ENCODE measurements around the gene POU2AF1. TPM values are rescaled to one million over a fixed set of nuclear protein-coding genes. Genes with fewer than 3 reads are reported as not detected.
"Not testable (repeated sequence)": the region's sequence is repeated elsewhere in the genome, so short reads cannot be mapped to it uniquely, and the experiment has no call there.

The POU2AF1 gene
- total and polyA plus RNA-seq, 2 donors (not counting 1 experiment from before 2014, with no cell fraction given): 0.17 TPM; not detected in 1

- no peaks in the 10 kb centered on the region for H3K36me3 ChIP-seq (ENCODE audit: control insufficient read depth, insufficient read depth, low read length)
- TF ChIP-seq CTCF (conservative IDR thresholded peaks at IDR 0.05 in 1 of 2, IDR thresholded peaks at IDR 0.05 in 1 of 2; ENCODE audit: low read depth in 1 of 2, low read length in 2 of 2): no peak
- no peak for TF ChIP-seq EZH2 (IDR thresholded peaks at IDR 0.05; ENCODE audit: low read length, missing control alignments)
- no peaks in the 10 kb centered on the region for H4K20me1 ChIP-seq (ENCODE audit: control insufficient read depth, extremely low read depth, insufficient read depth, low read length)
- H3K4me3 ChIP-seq (replicated peaks in 1 of 4; ENCODE audit: control extremely low read depth in 1 of 4, insufficient read depth in 1 of 4, low read depth in 3 of 4, low read length in 4 of 4): no peak overlapping the region
- H3K4me1 ChIP-seq (ENCODE audit: control insufficient read depth, extremely low read depth, insufficient read depth, low read length): no peaks in the 10 kb centered on the region
- no peak overlapping the region for H3K27ac ChIP-seq (ENCODE audit: insufficient read depth, low read length)
- no peak for DNase-seq (ENCODE audit: low read depth in 2 of 2)
- no peak overlapping the region for H2AFZ ChIP-seq (ENCODE audit: low read length)
- no peaks in the 10 kb centered on the region for H3K79me2 ChIP-seq (ENCODE audit: control insufficient read depth, insufficient read depth, low read length)
- no peaks in the 10 kb centered on the region for H3K27me3 ChIP-seq (ENCODE audit: control insufficient read depth, insufficient read depth, low read length)
- no peak overlapping the region for H3K9ac ChIP-seq (ENCODE audit: insufficient read depth, low read length)
- H3K9me3 ChIP-seq (ENCODE audit: control insufficient read depth, insufficient read depth, low read depth, low read length): no peaks in the 10 kb centered on the region
- no peak overlapping the region for H3K4me2 ChIP-seq (ENCODE audit: extremely low read depth, insufficient read depth, low read length)
Measured at GRCh38 chr11:111395749-111396148, 16.7 kb upstream of the POU2AF1 start.

GRCh38 chr11:111395081-111395480 is 16.0 kb upstream of the POU2AF1 start:
- no peak for TF ChIP-seq EZH2 (IDR thresholded peaks at IDR 0.05; ENCODE audit: low read length, missing control alignments)
- TF ChIP-seq CTCF (conservative IDR thresholded peaks at IDR 0.05 in 1 of 2, IDR thresholded peaks at IDR 0.05 in 1 of 2; ENCODE audit: low read depth in 1 of 2, low read length in 2 of 2): no peak
- no peaks in the 10 kb centered on the region for H3K4me1 ChIP-seq (ENCODE audit: control insufficient read depth, extremely low read depth, insufficient read depth, low read length)
- no peaks in the 10 kb centered on the region for H3K27me3 ChIP-seq (ENCODE audit: control insufficient read depth, insufficient read depth, low read length)
- H2AFZ ChIP-seq (ENCODE audit: low read length): no peak overlapping the region
- H3K79me2 ChIP-seq (ENCODE audit: control insufficient read depth, insufficient read depth, low read length): no peaks in the 10 kb centered on the region
- no peaks in the 10 kb centered on the region for H3K36me3 ChIP-seq (ENCODE audit: control insufficient read depth, insufficient read depth, low read length)
- no peak overlapping the region for H3K4me2 ChIP-seq (ENCODE audit: extremely low read depth, insufficient read depth, low read length)
- no peak overlapping the region for H3K9ac ChIP-seq (ENCODE audit: insufficient read depth, low read length)
- H3K27ac ChIP-seq (ENCODE audit: insufficient read depth, low read length): no peak overlapping the region
- H3K4me3 ChIP-seq (replicated peaks in 1 of 4; ENCODE audit: control extremely low read depth in 1 of 4, insufficient read depth in 1 of 4, low read depth in 3 of 4, low read length in 4 of 4): no peak overlapping the region
- H4K20me1 ChIP-seq (ENCODE audit: control insufficient read depth, extremely low read depth, insufficient read depth, low read length): no peaks in the 10 kb centered on the region
- DNase-seq (ENCODE audit: low read depth in 2 of 2): no peak
- H3K9me3 ChIP-seq (ENCODE audit: control insufficient read depth, insufficient read depth, low read depth, low read length): no peaks in the 10 kb centered on the region

- not testable (repeated sequence) for H3K4me3 ChIP-seq (replicated peaks in 1 of 4; ENCODE audit: control extremely low read depth in 1 of 4, insufficient read depth in 1 of 4, low read depth in 3 of 4, low read length in 4 of 4); H3K79me2 ChIP-seq (ENCODE audit: control insufficient read depth, insufficient read depth, low read length)
- peak in 1 of 2 donors; percentile 48 for DNase-seq (ENCODE audit: low read depth in 2 of 2)
Measured at GRCh38 chr11:111394147-111394546, 15.1 kb upstream of the POU2AF1 start.

More at GRCh38 chr11:111394147-111394546, 15.1 kb upstream of the POU2AF1 start:
- not testable (repeated sequence) for H3K4me2 ChIP-seq (ENCODE audit: extremely low read depth, insufficient read depth, low read length); H3K9ac ChIP-seq (ENCODE audit: insufficient read depth, low read length); H3K4me1 ChIP-seq (ENCODE audit: control insufficient read depth, extremely low read depth, insufficient read depth, low read length); H2AFZ ChIP-seq (ENCODE audit: low read length); H3K27ac ChIP-seq (ENCODE audit: insufficient read depth, low read length); H3K27me3 ChIP-seq (ENCODE audit: control insufficient read depth, insufficient read depth, low read length); H3K9me3 ChIP-seq (ENCODE audit: control insufficient read depth, insufficient read depth, low read depth, low read length); H4K20me1 ChIP-seq (ENCODE audit: control insufficient read depth, extremely low read depth, insufficient read depth, low read length); H3K36me3 ChIP-seq (ENCODE audit: control insufficient read depth, insufficient read depth, low read length)
